ENCODE data around the gene SYCE1L. TPM values are rescaled to one million over a fixed set of nuclear protein-coding genes. Genes with fewer than 3 reads are reported as not detected.

The SYCE1L gene
- total and polyA plus RNA-seq, 2 donors: 0.90 to 4.3 TPM

DNA sequence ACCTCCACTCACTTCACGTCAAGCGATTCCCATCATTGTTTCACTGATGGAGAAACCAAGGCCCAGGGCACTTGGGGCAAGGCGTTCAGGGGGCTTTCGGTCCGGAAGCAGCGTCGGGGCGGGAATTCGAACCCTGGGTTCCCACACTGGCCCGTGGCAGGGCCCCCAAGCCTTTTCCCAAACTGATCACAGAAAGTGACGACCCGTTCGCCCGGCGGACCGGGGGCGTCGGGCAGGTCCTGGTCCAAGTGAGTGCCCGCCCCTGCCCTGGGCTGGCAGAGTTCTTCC, 9.1 kb upstream of the SYCE1L start:
- under 1% methylated on average over 19 of the region's 19 CpGs for WGBS
- H3K27ac ChIP-seq (ENCODE audit: low read depth): peak overlapping the region; percentile 78

DNA sequence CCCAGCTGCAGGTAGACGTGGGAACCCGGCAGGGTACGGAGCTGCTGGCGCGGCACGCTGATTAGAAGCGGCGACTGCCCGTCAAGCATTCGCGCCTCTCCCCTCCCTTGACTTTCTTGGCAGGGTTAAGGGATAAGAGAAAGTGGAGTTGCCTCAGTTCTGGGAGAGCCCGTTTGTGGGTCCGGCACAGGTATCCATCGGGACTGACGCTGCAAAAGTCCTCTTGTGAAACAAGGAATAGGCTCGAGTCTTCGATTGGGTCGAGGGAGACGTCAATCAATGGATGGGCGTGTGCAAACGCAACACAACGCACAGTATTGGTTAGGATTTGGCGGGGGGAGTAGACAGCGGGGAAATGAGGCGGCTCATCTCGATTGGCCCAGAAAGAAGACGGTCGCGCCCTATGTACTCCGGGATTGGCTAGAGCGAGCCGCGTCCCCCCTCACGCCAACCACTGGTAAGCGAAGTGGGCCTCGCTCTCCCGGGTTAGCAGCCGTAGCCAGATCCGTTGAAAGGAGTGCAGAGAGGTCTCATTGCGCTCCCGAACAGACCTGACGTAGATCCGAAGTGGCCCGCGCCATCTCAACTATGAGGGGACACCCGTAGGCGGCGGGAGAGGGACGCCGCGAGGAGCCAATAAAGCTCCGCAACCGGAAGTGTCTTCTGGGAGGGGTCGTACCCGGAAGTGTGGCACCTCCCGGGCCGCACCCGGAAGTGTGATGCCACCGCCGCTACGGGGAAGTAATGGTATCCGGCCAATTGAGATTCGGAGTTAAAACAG, 8.5 kb upstream of the SYCE1L start, which contains the start of gene MON1B:
MON1B (plus strand) TSS at position 713 of the 781 bp plus-strand sequence. CDS start 296 bp downstream, outside the sequence.
- Histone ChIP-seq H3K4me3 (ENCODE audit: low read depth, low read length) (peak within 1 kb of the TSS; percentile 60), H3K4me1 (ENCODE audit: insufficient read depth) (peaks cover 2% of the 10 kb centered on the region), H3K27ac (ENCODE audit: low read depth) (peak within 1 kb of the TSS; percentile 99), H3K36me3 (ENCODE audit: insufficient read depth) (peaks cover 8% of the 10 kb centered on the region)
- under 1% methylated on average over 63 of the region's 63 CpGs for WGBS
- DNase-seq (ENCODE audit: extremely low spot score): peak; percentile 99

More for the DNA sequence above, 9.1 kb upstream of the SYCE1L start:
- Histone ChIP-seq H3K36me3 (ENCODE audit: insufficient read depth) (peaks cover 3% of the 10 kb centered on the region), H3K4me3 (ENCODE audit: low read depth, low read length) (peak overlapping the region; percentile 58), H3K4me1 (ENCODE audit: insufficient read depth) (peaks cover 2% of the 10 kb centered on the region)
- no peak for DNase-seq (ENCODE audit: extremely low spot score)

DNA sequence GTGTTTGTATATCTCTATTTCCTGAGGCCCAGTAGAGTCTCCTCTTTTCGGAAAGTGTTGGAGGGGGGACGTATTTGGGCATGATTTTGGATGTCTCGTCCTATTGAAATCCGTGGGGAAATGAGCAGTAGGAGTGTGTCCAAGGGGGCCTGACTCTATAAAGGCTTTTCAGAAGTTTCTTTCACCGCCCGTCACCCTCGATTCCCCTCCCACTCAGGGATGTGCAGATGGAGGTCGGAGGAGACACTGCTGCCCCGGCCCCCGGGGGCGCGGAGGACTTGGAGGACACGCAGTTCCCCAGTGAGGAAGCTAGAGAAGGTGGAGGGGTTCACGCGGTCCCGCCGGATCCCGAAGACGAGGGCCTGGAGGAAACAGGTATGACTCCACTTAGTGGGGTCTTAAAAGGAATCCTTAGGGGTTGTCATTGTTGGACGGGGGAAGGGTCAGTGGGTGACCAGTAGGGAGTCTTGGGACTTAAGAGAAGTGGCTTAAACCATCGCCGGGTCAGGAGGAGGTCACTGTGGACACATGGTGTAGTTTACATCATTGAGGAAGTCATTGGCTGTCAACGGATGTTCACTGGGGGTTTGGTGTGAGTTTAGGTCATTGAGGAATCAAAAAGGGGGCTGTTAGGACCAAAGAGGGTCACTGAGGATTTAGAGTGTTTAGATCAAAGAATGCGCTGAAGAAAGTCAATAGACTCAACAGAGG, 7.8 kb upstream of the SYCE1L start:
- 4% methylated on average over 24 of the region's 24 CpGs for WGBS
- no peak for DNase-seq (ENCODE audit: extremely low spot score)
- Histone ChIP-seq H3K36me3 (ENCODE audit: insufficient read depth) (peaks cover 8% of the 10 kb centered on the region), H3K27ac (ENCODE audit: low read depth) (peak overlapping the region; percentile 99), H3K4me1 (ENCODE audit: insufficient read depth) (peaks cover 2% of the 10 kb centered on the region), H3K4me3 (ENCODE audit: low read depth, low read length) (peak overlapping the region; percentile 60)

DNA sequence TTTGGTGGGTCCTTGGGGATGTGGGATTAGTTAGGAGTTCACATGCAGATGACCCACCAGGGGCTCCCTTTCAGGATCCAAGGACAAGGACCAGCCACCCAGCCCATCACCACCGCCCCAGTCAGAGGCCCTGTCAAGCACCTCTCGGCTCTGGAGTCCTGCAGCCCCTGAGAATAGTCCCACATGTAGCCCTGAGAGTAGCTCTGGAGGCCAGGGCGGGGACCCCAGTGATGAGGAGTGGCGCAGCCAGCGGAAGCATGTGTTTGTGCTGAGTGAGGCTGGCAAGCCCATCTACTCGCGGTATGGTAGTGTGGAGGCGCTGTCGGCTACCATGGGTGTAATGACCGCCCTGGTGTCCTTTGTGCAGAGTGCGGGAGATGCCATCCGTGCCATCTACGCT, 5.8 kb upstream of the SYCE1L start:
- WGBS: 98% methylated on average over 13 of the region's 13 CpGs
- Histone ChIP-seq H3K27ac (ENCODE audit: low read depth) (no peak overlapping the region), H3K36me3 (ENCODE audit: insufficient read depth) (peaks cover 8% of the 10 kb centered on the region), H3K4me1 (ENCODE audit: insufficient read depth) (peaks cover 2% of the 10 kb centered on the region), H3K4me3 (ENCODE audit: low read depth, low read length) (no peak overlapping the region)
- DNase-seq (ENCODE audit: extremely low spot score): no peak

DNA sequence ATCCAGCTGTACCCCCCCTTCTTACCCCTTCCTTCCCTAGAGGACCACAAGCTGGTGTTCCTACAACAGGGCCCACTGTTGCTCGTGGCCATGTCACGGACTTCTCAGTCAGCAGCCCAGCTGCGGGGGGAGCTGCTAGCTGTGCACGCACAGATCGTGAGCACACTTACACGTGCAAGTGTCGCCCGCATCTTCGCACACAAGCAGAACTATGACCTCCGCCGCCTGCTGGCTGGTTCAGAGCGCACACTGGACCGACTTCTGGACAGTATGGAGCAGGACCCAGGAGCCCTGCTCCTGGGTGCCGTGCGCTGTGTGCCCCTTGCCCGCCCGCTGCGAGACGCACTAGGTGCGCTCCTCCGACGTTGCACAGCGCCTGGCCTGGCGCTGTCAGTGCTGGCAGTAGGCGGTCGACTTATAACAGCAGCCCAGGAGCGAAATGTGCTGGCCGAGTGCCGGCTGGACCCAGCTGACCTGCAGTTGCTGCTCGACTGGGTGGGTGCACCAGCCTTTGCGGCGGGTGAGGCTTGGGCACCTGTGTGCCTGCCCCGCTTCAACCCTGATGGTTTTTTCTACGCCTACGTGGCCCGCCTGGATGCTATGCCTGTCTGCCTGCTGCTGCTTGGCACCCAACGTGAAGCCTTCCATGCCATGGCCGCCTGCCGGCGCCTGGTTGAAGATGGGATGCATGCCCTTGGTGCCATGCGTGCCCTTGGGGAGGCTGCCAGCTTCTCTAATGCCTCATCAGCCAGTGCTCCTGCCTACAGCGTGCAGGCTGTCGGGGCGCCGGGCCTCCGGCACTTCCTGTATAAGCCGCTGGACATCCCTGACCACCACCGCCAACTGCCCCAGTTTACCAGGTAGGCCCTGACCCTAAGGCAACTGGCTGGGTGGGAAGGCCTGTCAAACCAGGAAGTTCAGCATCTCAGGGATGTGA, 4.6 kb upstream of the SYCE1L start:
- WGBS: 95% methylated on average over 48 of the region's 48 CpGs
- no peak for DNase-seq (ENCODE audit: extremely low spot score)
- no peak overlapping the region for H3K27ac ChIP-seq (ENCODE audit: low read depth)
- peaks cover 10% of the 10 kb centered on the region for H3K36me3 ChIP-seq (ENCODE audit: insufficient read depth)
- peaks cover 2% of the 10 kb centered on the region for H3K4me1 ChIP-seq (ENCODE audit: insufficient read depth)
- no peak overlapping the region for H3K4me3 ChIP-seq (ENCODE audit: low read depth, low read length)

DNA sequence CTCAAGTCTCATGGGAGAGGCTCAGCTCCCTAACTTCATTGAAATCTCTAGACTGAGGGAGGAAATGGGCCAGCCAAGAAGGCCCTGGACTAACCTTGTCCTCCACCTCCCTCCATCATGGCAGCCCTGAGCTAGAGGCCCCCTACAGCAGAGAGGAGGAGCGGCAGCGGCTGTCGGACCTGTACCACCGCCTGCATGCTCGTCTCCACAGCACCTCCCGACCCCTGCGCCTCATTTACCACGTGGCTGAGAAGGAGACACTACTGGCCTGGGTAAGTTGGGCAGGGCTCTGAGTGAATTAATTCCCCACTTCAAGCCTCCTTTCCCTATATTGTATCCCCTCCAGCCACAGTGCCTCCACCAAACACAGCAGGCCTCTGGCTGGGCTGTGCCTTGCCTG, 3.8 kb upstream of the SYCE1L start:
- DNase-seq (ENCODE audit: extremely low spot score): no peak
- Histone ChIP-seq H3K4me1 (ENCODE audit: insufficient read depth) (peaks cover 2% of the 10 kb centered on the region), H3K4me3 (ENCODE audit: low read depth, low read length) (no peak overlapping the region), H3K27ac (ENCODE audit: low read depth) (no peak overlapping the region), H3K36me3 (ENCODE audit: insufficient read depth) (peaks cover 10% of the 10 kb centered on the region)
- WGBS: 85% methylated on average over 8 of the region's 8 CpGs

DNA sequence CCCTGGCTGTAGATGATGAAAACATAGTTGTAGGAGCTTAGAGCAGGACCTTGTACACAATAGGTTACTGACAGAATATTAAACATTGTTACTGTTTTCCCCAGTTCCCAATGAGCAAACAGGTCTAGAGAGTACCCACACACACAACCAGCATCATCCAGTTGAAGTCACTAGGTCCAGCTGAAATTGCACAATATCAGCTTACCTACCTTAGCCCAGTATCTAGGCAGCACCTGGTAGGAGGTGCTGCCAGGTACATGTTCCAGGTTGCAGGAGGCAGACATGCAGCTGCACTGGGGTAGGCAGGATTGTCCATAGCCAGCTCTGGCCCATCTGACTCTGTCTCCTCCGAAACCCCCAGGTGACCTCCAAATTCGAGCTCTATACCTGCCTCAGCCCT, 1.5 kb upstream of the SYCE1L start:
- no peak for DNase-seq (ENCODE audit: extremely low spot score)
- 91% methylated on average over 2 of the region's 2 CpGs for WGBS

DNA sequence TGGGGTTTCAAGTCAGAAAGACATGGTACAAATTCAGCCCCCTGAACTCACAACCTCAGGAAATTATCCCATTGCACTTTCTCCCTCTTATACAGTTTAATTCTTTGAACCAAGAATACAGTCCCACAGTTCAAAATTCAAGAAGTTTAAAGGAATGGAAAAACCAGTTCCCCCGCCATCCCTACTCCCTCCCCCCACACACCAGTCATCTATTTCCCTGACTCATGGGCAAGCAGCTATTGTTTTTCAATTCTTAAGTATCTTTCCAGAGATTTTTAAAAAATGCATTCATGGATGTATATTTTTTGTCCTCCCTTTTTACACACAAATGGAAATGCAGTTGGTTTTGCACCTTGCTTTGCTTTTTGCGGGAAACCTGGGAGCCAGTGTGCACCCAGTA, 7.3 kb downstream of the SYCE1L start:
- Histone ChIP-seq H3K27ac (ENCODE audit: low read depth) (no peak overlapping the region), H3K4me3 (ENCODE audit: low read depth, low read length) (no peak overlapping the region), H3K36me3 (ENCODE audit: insufficient read depth) (no peaks in the 10 kb centered on the region), H3K4me1 (ENCODE audit: insufficient read depth) (no peaks in the 10 kb centered on the region)
- DNase-seq (ENCODE audit: extremely low spot score): no peak
- WGBS: 88% methylated on average over 2 of the region's 2 CpGs

More for the DNA sequence above, 1.5 kb upstream of the SYCE1L start:
- no peak overlapping the region for H3K27ac ChIP-seq (ENCODE audit: low read depth)
- no peak overlapping the region for H3K4me3 ChIP-seq (ENCODE audit: low read depth, low read length)
- peaks cover 10% of the 10 kb centered on the region for H3K36me3 ChIP-seq (ENCODE audit: insufficient read depth)
- no peaks in the 10 kb centered on the region for H3K4me1 ChIP-seq (ENCODE audit: insufficient read depth)

DNA sequence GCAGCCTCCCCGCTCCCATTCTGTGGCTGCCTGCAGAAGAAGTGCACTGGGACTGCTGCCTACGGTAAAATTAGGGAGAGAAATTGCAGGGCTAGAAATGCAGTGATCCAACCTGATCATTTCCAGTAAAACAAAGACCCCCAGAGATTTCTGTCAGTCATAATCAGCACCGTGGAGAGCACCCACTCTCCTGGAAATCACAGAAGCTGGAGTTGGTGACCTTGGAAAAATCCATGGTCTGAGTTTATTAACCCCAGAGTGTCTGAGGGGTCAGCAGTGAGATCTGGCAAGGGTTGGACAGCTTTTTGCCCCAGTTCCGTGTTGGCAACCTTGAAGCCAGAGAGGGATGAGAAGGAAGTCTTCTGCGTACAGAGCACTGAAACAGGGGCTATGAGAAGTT, 7.8 kb downstream of the SYCE1L start:
- H3K27ac ChIP-seq (ENCODE audit: low read depth): no peak overlapping the region
- no peaks in the 10 kb centered on the region for H3K36me3 ChIP-seq (ENCODE audit: insufficient read depth)
- WGBS: 52% methylated on average over 5 of the region's 5 CpGs
- no peak for DNase-seq (ENCODE audit: extremely low spot score)
- H3K4me3 ChIP-seq (ENCODE audit: low read depth, low read length): no peak overlapping the region
- no peaks in the 10 kb centered on the region for H3K4me1 ChIP-seq (ENCODE audit: insufficient read depth)

DNA sequence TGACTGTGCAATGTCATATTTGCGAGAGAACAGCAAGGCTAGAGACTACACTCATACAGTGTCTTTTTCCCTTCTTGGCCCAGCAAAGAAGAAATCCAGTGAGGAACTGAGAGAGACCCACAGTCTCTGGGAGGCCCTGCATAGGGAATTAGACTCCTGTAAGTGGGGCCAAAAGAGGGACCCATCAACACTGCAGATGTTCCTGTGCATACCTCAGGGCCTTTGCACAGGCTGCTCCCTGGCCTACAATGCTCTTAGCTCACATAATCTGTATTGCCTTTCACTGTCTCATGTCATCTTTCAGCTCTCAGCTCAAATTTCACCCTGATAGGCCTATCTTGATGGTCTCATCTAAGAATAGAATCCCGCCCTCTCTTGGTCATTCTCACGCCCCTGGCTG, 9.2 kb downstream of the SYCE1L start:
- no peak for DNase-seq (ENCODE audit: extremely low spot score)
- H3K27ac ChIP-seq (ENCODE audit: low read depth): no peak overlapping the region
- no peaks in the 10 kb centered on the region for H3K4me1 ChIP-seq (ENCODE audit: insufficient read depth)
- WGBS: 95% methylated on average over 3 of the region's 3 CpGs
- H3K4me3 ChIP-seq (ENCODE audit: low read depth, low read length): no peak overlapping the region
- H3K36me3 ChIP-seq (ENCODE audit: insufficient read depth): no peaks in the 10 kb centered on the region

DNA sequence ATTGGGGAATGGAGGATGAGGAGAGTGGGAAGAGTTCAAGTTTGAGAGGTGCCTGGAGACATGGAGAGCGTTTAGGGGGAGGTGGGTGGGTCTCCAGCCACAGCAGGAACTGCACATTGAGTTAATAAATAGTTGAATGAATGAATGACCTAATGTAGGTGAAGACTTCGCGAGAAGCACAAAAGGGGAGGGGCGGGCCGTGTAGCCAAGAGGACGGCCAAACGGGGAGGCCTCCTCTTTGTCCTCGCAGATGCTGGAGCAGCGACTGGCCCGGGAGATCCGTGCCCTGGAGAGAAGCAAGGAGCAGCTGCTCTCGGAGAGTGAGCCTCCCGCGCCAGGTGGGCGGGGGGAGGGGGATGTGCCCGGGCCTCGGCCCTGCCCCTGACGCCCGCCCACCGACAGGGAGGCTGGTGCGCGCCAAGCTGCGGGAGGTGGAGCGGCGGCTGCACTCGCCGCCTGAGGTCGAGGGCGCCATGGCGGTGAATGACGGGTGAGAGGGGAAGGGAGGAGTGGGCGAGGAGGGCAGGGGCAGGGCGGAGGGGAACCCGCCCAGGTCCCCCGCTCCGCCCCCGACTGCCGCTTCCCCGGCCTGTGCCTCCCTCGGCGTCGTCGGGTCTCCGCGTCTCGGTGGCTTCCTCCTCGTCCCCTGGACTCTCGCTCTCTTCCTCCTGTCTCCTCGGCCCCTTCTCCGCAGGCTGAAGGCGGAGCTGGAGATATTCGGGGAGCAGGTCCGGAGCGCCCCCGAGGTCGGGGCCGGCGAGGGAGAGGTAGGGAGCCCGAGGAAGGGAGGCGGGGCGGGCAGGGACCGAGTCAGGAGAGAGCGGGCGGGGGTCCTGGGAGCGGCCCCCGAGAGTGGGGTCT, 12.9 kb downstream of the SYCE1L start:
- Histone ChIP-seq H3K27ac (ENCODE audit: low read depth) (peak overlapping the region; percentile 55), H3K36me3 (ENCODE audit: insufficient read depth) (no peaks in the 10 kb centered on the region), H3K4me1 (ENCODE audit: insufficient read depth) (no peaks in the 10 kb centered on the region), H3K4me3 (ENCODE audit: low read depth, low read length) (peak overlapping the region; percentile 74)
- no peak for DNase-seq (ENCODE audit: extremely low spot score)
- WGBS: 2% methylated on average over 66 of the region's 66 CpGs

DNA sequence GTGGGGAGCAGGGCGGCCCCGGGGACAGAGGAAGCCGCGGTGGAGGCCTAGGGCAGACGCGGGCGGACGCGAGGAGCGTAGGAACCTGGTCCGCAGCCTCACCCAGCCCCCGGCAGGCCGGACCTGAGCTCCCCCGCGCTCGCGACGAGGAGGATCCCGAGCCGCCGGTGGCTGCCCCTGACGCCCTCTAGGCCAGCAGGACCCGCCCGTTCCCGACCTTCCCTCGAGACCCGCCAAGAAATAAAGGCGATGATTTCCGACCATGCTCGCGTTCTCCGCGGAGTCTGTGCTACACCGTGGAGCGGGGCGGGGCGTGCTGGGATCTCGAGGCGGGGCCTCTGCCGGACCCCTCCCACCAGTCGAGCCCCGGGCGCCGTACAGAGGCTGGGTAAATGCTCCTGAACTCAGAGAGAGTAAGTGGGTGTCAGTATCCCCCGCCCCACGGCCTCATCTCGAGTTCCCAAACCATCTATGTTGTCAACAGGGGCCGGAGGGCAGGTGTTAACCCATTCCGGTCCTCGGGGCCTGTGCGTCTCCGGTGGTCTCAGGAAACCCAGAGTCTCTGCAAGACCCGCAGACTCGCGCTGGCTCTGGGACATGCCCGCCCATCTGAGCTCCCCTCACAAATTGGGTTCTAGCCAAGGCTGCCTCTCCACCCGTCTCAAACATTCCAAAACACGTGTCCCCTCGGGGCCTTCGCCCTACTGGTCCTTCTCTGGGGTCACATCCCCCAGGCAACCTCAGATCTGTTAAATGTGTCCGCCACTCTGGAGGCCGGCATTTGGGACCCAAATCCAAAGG, 13.7 kb downstream of the SYCE1L start:
- DNase-seq (ENCODE audit: extremely low spot score): no peak
- Histone ChIP-seq H3K4me1 (ENCODE audit: insufficient read depth) (no peaks in the 10 kb centered on the region), H3K36me3 (ENCODE audit: insufficient read depth) (no peaks in the 10 kb centered on the region), H3K27ac (ENCODE audit: low read depth) (peak overlapping the region; percentile 55), H3K4me3 (ENCODE audit: low read depth, low read length) (peak overlapping the region; percentile 74)
- 17% methylated on average over 62 of the region's 62 CpGs for WGBS

Data from urinary bladder (tissue), 4 donors.